Stimulated activated CD8-positive, alpha-beta memory T cell treated with anti-CD3 and anti-CD28 coated beads, Interleukin-12 subunit alpha, Interleukin-12 subunit beta, amount 100 ng/mL, for 4 hours (primary cell): ENCODE results near the gene ACKR3.

ENCODE experiments used
- DNase-seq: peaks from one replicate; pipeline ENCODE4 v3.0.0-alpha.2; 2020; ENCODE audit warnings: low read depth

ACKR3 gene

DNA sequence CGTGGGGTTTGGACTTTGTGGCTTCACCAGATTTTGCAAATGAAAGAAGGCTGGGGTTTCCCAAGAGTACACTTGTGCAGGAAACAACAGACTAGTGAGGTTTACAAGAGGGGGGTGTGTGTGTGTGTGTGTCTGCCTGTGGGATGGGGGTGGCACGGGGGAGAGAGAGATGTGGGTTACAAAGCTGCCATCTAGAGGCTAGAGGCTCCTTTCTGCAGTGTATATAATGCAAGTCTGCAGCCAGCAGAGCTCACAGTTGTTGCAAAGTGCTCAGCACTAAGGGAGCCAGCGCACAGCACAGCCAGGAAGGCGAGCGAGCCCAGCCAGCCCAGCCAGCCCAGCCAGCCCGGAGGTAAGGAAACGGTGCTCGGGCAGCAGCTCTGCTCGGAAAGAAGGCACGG, at the start of gene ACKR3:
Gene ACKR3 (plus strand): TSS at position 253 of the 401 bp plus-strand sequence. CDS start 10,641 bp downstream, outside the sequence.
- peak; percentile 51 for DNase-seq

DNA sequence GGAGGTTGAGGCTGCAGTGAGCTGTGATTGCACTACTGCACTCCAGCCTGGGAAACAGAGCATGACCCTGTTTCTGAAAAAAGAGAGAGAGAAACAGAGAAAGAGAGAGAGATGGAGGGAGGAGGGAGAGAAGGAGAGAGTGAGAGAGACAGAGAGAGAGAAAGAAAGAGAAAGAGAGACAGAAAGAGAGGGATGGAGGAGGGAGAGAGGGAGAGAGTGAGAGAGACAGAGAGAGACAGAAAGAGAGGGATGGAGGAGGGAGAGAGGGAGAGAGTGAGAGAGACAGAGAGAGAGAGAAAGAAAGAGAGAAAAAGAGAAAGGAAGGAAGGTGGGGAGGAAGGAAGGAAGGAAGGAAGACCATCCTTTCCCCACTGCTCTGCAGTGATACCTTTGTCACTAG, 48.1 kb upstream of the ACKR3 start:
- no peak for DNase-seq

DNA sequence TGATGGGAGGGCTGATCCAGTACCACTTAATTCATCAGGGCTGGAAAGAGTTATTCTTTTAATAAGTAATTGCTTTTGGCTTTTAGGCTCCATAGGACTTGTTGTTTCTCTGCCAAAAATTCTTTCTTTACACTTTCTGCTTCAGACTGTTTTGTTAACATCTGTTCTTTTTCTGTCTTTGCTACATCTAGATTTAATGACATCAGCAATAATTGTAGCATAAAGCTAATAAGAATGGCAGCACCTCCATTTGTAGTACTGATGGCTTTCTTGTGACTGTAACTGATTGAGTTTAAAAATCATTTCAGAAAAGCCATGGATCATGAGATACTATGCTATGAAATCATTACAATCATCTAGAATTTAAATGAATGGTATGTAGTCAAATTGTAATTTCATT, 46.4 kb upstream of the ACKR3 start:
- no peak for DNase-seq

DNA sequence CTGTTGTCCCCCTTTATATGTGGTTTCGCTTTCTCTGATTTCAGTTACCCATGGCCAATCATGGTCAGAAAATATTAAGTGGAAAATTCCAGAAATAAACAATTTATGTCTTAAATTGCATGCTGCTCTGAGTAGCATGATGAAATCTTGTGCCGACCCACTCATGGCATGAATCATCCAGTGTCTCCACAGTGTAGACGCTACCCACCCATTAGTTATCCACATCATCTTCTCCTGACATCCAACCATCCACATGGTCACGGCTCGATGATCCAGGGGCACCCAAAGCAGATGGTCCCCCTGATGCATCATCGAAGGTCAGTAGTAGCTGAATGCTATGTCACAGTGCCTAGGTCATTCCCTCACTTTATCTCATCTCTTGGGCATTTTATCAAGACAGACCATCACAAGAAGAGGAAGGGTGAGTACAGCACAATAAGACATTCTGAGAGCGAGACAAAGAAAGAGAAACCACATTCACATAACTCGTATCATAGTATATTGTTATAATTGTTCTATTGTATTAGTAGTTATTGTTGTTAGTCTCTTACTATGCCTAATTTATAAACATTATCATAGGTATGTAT, 44.1 kb upstream of the ACKR3 start:
- no peak for DNase-seq

DNA sequence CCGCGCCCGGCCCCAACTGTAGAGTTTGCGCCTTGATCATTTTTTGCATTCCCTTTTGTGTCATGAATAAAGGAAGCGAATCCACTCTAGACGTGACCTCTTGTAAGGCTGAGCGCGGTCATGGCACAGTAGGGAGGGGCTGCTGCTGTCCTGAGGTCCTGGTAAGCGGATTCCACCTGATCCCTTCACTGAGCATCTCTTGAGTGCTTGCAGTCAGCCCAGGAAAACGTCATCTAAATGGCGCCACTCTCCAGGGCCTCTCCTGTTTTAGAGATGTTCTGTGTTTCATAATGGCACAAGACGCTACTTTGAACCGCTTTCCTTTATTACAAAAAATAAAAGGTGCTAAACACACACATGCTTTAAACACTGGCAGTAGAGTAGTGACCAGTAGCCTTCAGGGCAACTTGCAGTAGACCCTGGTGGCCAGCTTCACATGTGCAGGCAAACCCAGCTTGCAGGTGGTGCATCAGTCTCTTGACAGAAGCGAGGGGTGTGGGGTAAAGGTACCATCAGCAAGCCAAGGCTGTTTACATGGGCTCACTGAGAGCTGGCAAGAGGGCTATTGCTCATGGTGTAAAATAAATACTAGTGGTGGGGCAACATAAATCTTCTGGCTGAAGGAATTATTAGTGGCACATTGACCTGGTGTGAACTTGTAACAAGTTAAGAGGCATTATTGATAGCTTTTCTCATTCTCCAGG, 43.0 kb upstream of the ACKR3 start:
- no peak for DNase-seq

DNA sequence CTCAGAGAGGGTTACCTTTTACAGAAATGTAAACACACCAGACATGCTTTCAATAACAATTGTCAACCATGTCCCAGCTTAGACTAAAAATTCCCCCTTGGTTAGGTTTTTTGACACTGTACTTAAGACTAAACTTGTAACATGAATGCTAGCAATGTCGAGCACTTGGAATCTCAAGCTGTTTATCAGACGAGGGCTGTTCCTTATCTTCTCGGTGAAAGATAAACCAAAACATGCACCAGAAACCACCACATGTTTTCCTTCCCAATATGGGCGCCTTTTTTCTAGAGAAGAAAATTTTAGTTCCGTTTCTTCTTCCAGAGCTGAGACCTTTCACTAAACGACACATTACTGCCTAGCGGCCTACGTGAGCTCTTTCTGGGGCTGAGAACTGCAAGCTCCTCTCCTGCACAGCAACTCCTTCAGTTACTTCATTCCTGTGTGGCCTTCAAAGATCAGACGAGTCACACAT, 42.4 kb upstream of the ACKR3 start:
- DNase-seq: no peak

GRCh38 chr2:236529606-236530005, 40.0 kb upstream of the ACKR3 start:
- no peak for DNase-seq

- no peak for DNase-seq
These were observed 39.1 kb upstream of the ACKR3 start for GRCh38 chr2:236530512-236530911.

DNA sequence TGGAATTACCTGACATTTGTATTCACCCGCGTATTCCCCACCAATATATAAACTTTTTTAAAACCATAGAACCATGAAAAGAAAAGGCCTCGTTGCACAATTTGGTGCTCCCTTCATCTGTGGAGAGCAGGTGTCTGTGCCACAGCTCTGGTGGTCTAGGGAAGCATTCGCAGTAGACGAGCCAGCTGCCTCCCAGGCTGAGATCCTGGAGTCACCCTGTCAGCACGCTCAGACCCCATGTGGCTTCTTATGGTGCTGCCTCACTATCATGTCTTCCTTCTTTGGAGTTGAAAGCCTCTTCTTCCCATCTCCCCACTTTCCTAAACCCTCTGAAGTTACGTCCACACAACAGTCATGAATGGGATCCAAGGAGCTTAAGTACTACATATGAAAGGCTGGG, 38.4 kb upstream of the ACKR3 start:
- DNase-seq: no peak

DNA sequence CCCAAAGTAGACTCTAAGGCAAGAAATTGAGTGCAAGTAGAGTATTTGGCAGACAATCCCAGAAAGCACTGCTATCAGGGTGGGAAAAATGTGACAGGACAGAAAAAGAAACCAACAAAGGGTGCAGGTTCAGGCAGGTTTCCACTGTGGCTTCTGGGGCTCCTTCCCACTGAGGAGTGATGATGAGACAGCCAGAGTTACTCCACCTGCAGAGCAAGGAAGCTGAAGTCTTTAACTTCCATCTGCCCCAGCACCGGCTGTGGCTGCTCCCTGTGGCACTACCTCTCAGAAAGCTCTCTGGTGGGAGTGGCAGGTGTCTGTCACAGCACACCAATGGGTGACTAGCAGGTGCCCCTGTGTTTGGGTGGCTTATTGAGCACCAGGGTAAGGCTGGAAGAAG, 37.6 kb upstream of the ACKR3 start:
- no peak for DNase-seq

GRCh38 chr2:236533343-236533742, 36.3 kb upstream of the ACKR3 start:
- no peak for DNase-seq

DNA sequence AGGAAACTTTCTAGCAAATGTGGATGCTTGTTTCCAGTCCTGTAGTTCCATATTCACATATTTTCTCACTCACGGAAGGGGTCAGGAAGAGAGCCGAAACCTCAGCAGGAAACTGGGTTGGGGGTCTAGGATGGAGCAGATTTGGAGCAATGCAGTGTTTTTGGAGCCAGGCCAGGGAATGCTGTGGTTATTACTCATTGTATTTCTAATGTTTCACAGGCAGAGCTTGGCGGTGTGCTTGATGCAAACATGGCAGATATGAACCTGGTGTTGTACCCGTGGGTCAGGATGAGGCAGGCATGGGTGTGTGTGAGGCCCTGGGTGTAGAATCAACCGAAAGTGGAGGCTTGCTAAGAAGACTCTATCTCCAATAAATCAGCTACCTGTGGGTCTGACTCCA, 34.6 kb upstream of the ACKR3 start:
- no peak for DNase-seq

DNA sequence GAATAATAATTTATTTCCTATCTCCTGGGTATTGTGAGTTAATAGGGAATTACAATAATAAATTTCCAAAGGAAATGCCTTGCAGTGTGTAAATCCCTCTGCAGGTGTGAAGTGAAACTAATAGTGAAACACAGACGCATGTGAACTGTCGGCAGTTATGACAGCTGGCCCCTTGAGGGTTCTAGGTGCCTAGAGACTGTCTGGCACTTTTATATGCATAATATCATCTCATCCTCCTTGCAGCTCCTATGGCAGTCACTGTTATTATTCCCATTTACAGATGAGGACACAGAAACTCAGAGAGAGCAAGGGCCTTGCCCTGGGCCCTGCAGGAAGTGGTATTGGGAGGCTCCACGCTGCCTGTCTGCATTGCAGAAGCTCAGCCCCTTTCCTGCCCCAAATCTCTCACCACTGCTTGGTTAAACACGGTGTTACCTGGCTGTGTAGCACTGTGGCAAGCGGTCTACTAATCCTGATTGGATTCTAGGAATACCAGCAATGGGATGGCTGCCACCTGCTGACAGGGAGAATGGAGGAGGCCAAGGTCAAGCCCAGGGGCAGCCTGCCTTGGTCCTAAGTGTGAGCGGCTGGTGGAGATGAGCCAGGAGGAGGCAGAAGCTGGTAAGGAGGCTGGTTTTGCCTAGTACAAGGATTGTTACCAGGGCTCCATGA, 32.8 kb upstream of the ACKR3 start:
- DNase-seq: no peak

GRCh38 chr2:236538242-236538641, 31.4 kb upstream of the ACKR3 start:
- no peak for DNase-seq

GRCh38 chr2:236541008-236541562, 28.5 kb upstream of the ACKR3 start:
- no peak for DNase-seq

GRCh38 chr2:236544362-236544761, 25.3 kb upstream of the ACKR3 start:
- DNase-seq: no peak

DNA sequence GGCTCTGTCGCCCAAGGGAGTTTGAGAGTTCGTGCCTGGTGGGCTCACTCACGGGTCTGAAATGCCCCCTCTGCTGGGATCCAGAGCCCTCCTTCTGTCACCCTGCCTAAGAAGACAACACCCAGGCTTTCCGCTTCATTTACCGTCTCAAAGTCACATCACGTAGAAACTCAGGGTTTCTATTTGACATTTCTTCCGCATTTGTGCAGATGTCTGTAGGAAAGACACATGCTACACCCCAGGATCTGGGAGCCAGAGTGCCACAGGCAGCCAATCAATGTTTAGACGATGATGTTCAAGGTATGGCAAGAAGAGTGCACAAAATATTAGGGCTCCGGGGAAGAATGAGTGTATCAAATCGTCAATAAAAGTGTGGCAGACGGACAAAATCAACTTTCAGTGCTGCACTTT, 24.4 kb upstream of the ACKR3 start:
- no peak for DNase-seq

- DNase-seq: no peak
These were observed 23.7 kb upstream of the ACKR3 start for GRCh38 chr2:236545814-236546480.

GRCh38 chr2:236546561-236547002, 23.0 kb upstream of the ACKR3 start:
- DNase-seq: no peak

GRCh38 chr2:236547725-236548124, 21.9 kb upstream of the ACKR3 start:
- no peak for DNase-seq

- no peak for DNase-seq
These were observed 21.3 kb upstream of the ACKR3 start for GRCh38 chr2:236548179-236548921.

- DNase-seq: no peak
These were observed 20.5 kb upstream of the ACKR3 start for GRCh38 chr2:236549165-236549564.
